HG03066 (cell line): ENCODE data around the gene SFXN2.

ENCODE experiments used
- ATAC-seq: cut with Tn5 transposase; IDR thresholded peaks from one replicate; pipeline ENCODE4 v1.9.1; 2021; ENCODE audit warnings: low read depth; ENCODE audit not compliant: unreplicated experiment

Gene SFXN2

GRCh38 chr10:102773320-102773719 lies 58.9 kb downstream of the SFXN2 start:
- ATAC-seq, result no peak

GRCh38 chr10:102773986-102774385 lies 59.5 kb downstream of the SFXN2 start:
- ATAC-seq, result no peak

GRCh38 chr10:102775201-102775934 lies 60.9 kb downstream of the SFXN2 start:
- ATAC-seq, result no peak

GRCh38 chr10:102775935-102776669 lies 61.7 kb downstream of the SFXN2 start:
- ATAC-seq, result no peak

- no peak for ATAC-seq
Measured at GRCh38 chr10:102776779-102777456, 62.5 kb downstream of the SFXN2 start.

GRCh38 chr10:102777711-102778453 lies 63.4 kb downstream of the SFXN2 start:
- ATAC-seq, result no peak

- ATAC-seq, result no peak
Measured at GRCh38 chr10:102778781-102779180, 64.3 kb downstream of the SFXN2 start.

GRCh38 chr10:102779680-102780526 lies 65.5 kb downstream of the SFXN2 start:
- ATAC-seq, result no peak

GRCh38 chr10:102780527-102780808 lies 66.0 kb downstream of the SFXN2 start:
- ATAC-seq, result no peak

GRCh38 chr10:102781090-102781920 lies 66.9 kb downstream of the SFXN2 start:
- no peak for ATAC-seq

GRCh38 chr10:102781921-102782557 lies 67.6 kb downstream of the SFXN2 start:
- no peak for ATAC-seq

- ATAC-seq, result no peak
Measured at GRCh38 chr10:102782673-102783551, 68.5 kb downstream of the SFXN2 start.

GRCh38 chr10:102783568-102783967 lies 69.1 kb downstream of the SFXN2 start:
- ATAC-seq, result no peak

GRCh38 chr10:102785818-102786217 lies 71.4 kb downstream of the SFXN2 start:
- no peak for ATAC-seq

GRCh38 chr10:102791754-102792395 lies 77.4 kb downstream of the SFXN2 start:
- ATAC-seq, result no peak
